Spleen (tissue), 11 donors: ENCODE measurements around the gene ATG5. TPM values are rescaled to one million over a fixed set of nuclear protein-coding genes. Genes with fewer than 3 reads are reported as not detected.

Source experiments
- DNase-seq: peaks from one replicate; pipeline ENCODE4 v3.0.0-alpha.2; 2020
- H3K27ac ChIP-seq, 8 donors: fragments of 200-600 bp; sonication (generic) in 7 of 8; 1 replicate in 4 of 8; 2 replicates in 4 of 8; pipeline versions ENCODE4 v1.5.0 to v1.8.0; 2016 to 2021; ENCODE audit warnings: inconsistent platforms in 4 of 8, mild to moderate bottlenecking in 4 of 8, moderate library complexity in 1 of 8
- H3K27me3 ChIP-seq, 7 donors: fragments of 200-600 bp; sonication (generic) in 6 of 7; replicated peaks in 1 of 7; 1 replicate in 4 of 7; 2 replicates in 3 of 7; pipeline versions ENCODE4 v1.5.0 to v1.8.0; 2016 to 2021; ENCODE audit warnings: inconsistent platforms in 3 of 7, mild to moderate bottlenecking in 1 of 7
- H3K36me3 ChIP-seq, 6 donors: fragments of 200-600 bp; sonication (generic) in 5 of 6; 1 replicate in 4 of 6; 2 replicates in 2 of 6; pipeline versions ENCODE4 v1.5.0 to v1.8.0; 2016 to 2021; ENCODE audit warnings: inconsistent platforms in 2 of 6
- H3K4me1 ChIP-seq, 6 donors: fragments of 200-600 bp; sonication (generic) in 5 of 6; 1 replicate in 3 of 6; 2 replicates in 3 of 6; pipeline versions ENCODE4 v1.5.0 to v1.8.0; 2016 to 2021; ENCODE audit warnings: inconsistent platforms in 3 of 6
- H3K4me3 ChIP-seq, 8 donors: fragments of 200-600 bp; sonication (generic) in 7 of 8; 1 replicate in 4 of 8; 2 replicates in 4 of 8; pipeline versions ENCODE4 v1.5.0 to v1.8.0; 2016 to 2021; ENCODE audit warnings: inconsistent platforms in 4 of 8, mild to moderate bottlenecking in 4 of 8, moderate library complexity in 2 of 8
- H3K9me3 ChIP-seq, 8 donors: fragments of 200-600 bp; sonication (generic) in 7 of 8; 1 replicate in 4 of 8; 2 replicates in 4 of 8; pipeline versions ENCODE4 v1.5.0 to v1.8.0; 2016 to 2021; ENCODE audit warnings: inconsistent platforms in 4 of 8
- CTCF ChIP-seq, 11 experiments: fragments of 200-600 bp in 7 of 11; fragments of 450-650 bp in 4 of 11; sonication (generic) in 4 of 11; IDR thresholded peaks in 8 of 11; conservative IDR thresholded peaks in 3 of 11; 1 replicate in 7 of 11; 2 replicates in 4 of 11; pipeline versions ENCODE4 v1.4.0 to v1.8.0; 2016 to 2021; ENCODE audit warnings: antibody characterized with exemption in 11 of 11, inconsistent platforms in 4 of 11, mild to moderate bottlenecking in 1 of 11
- POLR2A ChIP-seq, 3 donors: fragments of 450-650 bp; IDR thresholded peaks; one replicate each; pipeline ENCODE4 v1.5.1; 2017; ENCODE audit warnings: antibody characterized with exemption in 3 of 3, mild to moderate bottlenecking in 1 of 3
- POLR2AphosphoS5 ChIP-seq, 3 donors: sonication (generic); formaldehyde crosslinking; IDR thresholded peaks; one replicate each; pipeline ENCODE4 v1.5.1; 2017; ENCODE audit warnings: antibody characterized with exemption in 3 of 3
- WGBS, 5 donors: extraction: QIAGEN DNeasy Blood & Tissue Kit in 3 of 5; methylation state at CpG; one replicate each; pipeline versions ENCODE4 v1.1.5 to v1.1.7; 2013 to 2018; 5-methylcytosine and 5-hydroxymethylcytosine counted together
- intact Hi-C: fragments of 100-400 bp; cut with DNase I; formaldehyde crosslinking; loops from one replicate; pipeline ENCODE4 v1.15.0; 2023; ENCODE audit warnings: low total_unique reads
- polyA plus RNA-seq, 3 donors: library from polyadenylated mRNA; stranded (reverse); fragments of 200-250 nt; gene quantifications; one replicate each; pipeline ENCODE4 v1.2.1, GENCODE V29; 2013
- total RNA-seq, 7 donors: library from RNA; depleted of rRNA in 3 of 7; stranded (reverse); fragments of >200 nt in 3 of 7; fragmentation: NEBNext Ultra II Directional in 4 of 7; extraction: Animal tissue kit (Norgen Biotek cat#: 25700) in 4 of 7; gene quantifications; one replicate each; pipeline versions ENCODE4 v1.1.0 to v1.2.1, GENCODE V29; 2016 to 2021
- donor health status: healthy with polysubstance abuse.
- donor health status: DM: no; HTN: no; CAD: no; lungs with moderate emphysema.
- donor health status: DM: no; HTN: no; CAD: no.
- donor health status: Bipolar disorder and iron deficiency.
- donor health status: healthy.
- donor health status: DM: no; HTN: no; CAD: no.
- donor health status: DM: yes; HTN: yes; CAD: no.

Gene ATG5
- total and polyA plus RNA-seq, 10 donors, result 12.1 to 41.6 (median 27.7) TPM

- peak; percentile 91 for DNase-seq
Measured at GRCh38 chr6:106360410-106360988, 34.9 kb upstream of the ATG5 start, which contains the start of gene CRYBG1. CRYBG1 (plus strand) TSS chr6:106360717; CDS start chr6:106360909, 192 bp downstream.

GRCh38 chr6:106359959-106360409 is 34.4 kb upstream of the ATG5 start:
- intact Hi-C loops, result no loop called here
- Histone ChIP-seq H3K36me3 (no peaks in the 10 kb centered on the region), H3K27me3 (peaks cover 0 to 75% (median 48%) of the 10 kb centered on the region in 7 donors), H3K9me3 (no peaks in the 10 kb centered on the region), H3K27ac (no peak overlapping the region), H3K4me3 (peak overlapping the region in 7 of 8 donors; percentile 35 to 76 (median 48)), H3K4me1 (peaks cover 0 to 18% (median 15%) of the 10 kb centered on the region in 6 donors)
- no peak for DNase-seq
- TF ChIP-seq POLR2A (IDR thresholded peaks at IDR 0.05), result no peak
- TF ChIP-seq POLR2AphosphoS5 (IDR thresholded peaks at IDR 0.05), result no peak
- TF ChIP-seq CTCF (IDR thresholded peaks at IDR 0.05 in 8 of 11, conservative IDR thresholded peaks at IDR 0.05 in 3 of 11), result no peak
- WGBS, 5 donors, result 26 to 37% (median 32%) methylated on average over 10 to 12 of the region's 12 CpGs

More at GRCh38 chr6:106360410-106360988, 34.9 kb upstream of the ATG5 start, which contains the start of gene CRYBG1:
- 2 to 5% (median 2%) methylated on average over 12 to 66 of the region's 66 CpGs for WGBS, 5 donors
- Histone ChIP-seq H3K27ac (no peak within 1 kb of the TSS), H3K4me1 (peaks cover 0 to 18% (median 15%) of the 10 kb centered on the region in 6 donors), H3K27me3 (peaks cover 0 to 70% (median 48%) of the 10 kb centered on the region in 7 donors), H3K4me3 (peak within 1 kb of the TSS; percentile 27 to 76 (median 48)), H3K36me3 (no peaks in the 10 kb centered on the region), H3K9me3 (no peaks in the 10 kb centered on the region)
- intact Hi-C loops, result no loop called here
- TF ChIP-seq CTCF (IDR thresholded peaks at IDR 0.05 in 8 of 11, conservative IDR thresholded peaks at IDR 0.05 in 3 of 11) (peak; percentile 29 to 91 (median 79)), POLR2AphosphoS5 (IDR thresholded peaks at IDR 0.05) (no peak)

- Histone ChIP-seq H3K4me1 (peaks cover 0 to 17% (median 14%) of the 10 kb centered on the region in 6 donors), H3K36me3 (no peaks in the 10 kb centered on the region), H3K9me3 (peaks cover 0 to 17% (median 7%) of the 10 kb centered on the region in 8 donors), H3K4me3 (no peak overlapping the region), H3K27ac (no peak overlapping the region), H3K27me3 (peaks cover 0 to 71% (median 46%) of the 10 kb centered on the region in 7 donors)
- TF ChIP-seq POLR2AphosphoS5 (IDR thresholded peaks at IDR 0.05) (no peak), POLR2A (IDR thresholded peaks at IDR 0.05) (no peak), CTCF (IDR thresholded peaks at IDR 0.05 in 8 of 11, conservative IDR thresholded peaks at IDR 0.05 in 3 of 11) (no peak)
- no peak for DNase-seq
- 71 to 93% (median 82%) methylated on average over 1 of the region's 1 CpG for WGBS, 5 donors
- intact Hi-C loops, result no loop called here
Measured at GRCh38 chr6:106356378-106356777, 30.8 kb upstream of the ATG5 start.

GRCh38 chr6:106347219-106347618 is 21.7 kb upstream of the ATG5 start:
- DNase-seq, result no peak
- intact Hi-C loops, result no loop called here
- WGBS, 5 donors, result 84 to 95% (median 92%) methylated on average over 1 of the region's 1 CpG

More at GRCh38 chr6:106347219-106347618, 21.7 kb upstream of the ATG5 start:
- H3K4me3 ChIP-seq, result no peak overlapping the region
- H3K27me3 ChIP-seq, result peaks cover 0 to 5% (median 0%) of the 10 kb centered on the region in 7 donors
- no peak overlapping the region for H3K27ac ChIP-seq
- TF ChIP-seq CTCF (IDR thresholded peaks at IDR 0.05 in 8 of 11, conservative IDR thresholded peaks at IDR 0.05 in 3 of 11) (no peak), POLR2A (IDR thresholded peaks at IDR 0.05) (no peak), POLR2AphosphoS5 (IDR thresholded peaks at IDR 0.05) (no peak)
- H3K36me3 ChIP-seq, result no peaks in the 10 kb centered on the region
- peaks cover 0 to 3% (median 0%) of the 10 kb centered on the region in 8 donors for H3K9me3 ChIP-seq
- no peaks in the 10 kb centered on the region for H3K4me1 ChIP-seq
